Kidney (tissue), 14 donors: ENCODE measurements around the gene SECISBP2L. TPM values are rescaled to one million over a fixed set of nuclear protein-coding genes. Genes with fewer than 3 reads are reported as not detected.

ENCODE experiments used
- DNase-seq, 5 donors: peaks; one replicate each; pipeline ENCODE4 v3.0.0-alpha.2; 2013 to 2020
- FAIRE-seq: peaks from 2 replicates; lab custom pipeline; 2012; peaks lifted over from hg19 to GRCh38; lab: Jason Lieb, UNC
- H3K27ac ChIP-seq, 2 donors: one replicate each; pipeline ENCODE4 v1.7.0; 2013; ENCODE audit warnings: low read depth in 2 of 2, low read length in 2 of 2, inconsistent platforms in 1 of 2
- H3K27me3 ChIP-seq: one replicate; pipeline ENCODE4 v1.7.1; 2013; ENCODE audit warnings: low read length, inconsistent platforms; ENCODE audit not compliant: control insufficient read depth, insufficient read depth
- H3K36me3 ChIP-seq, 3 donors: one replicate each; pipeline versions ENCODE4 v1.7.0 to v1.7.1; 2013; ENCODE audit warnings: low read length in 3 of 3, control low read depth in 1 of 3, inconsistent platforms in 1 of 3; ENCODE audit not compliant: insufficient read depth in 3 of 3, control insufficient read depth in 2 of 3
- H3K4me1 ChIP-seq, 3 donors: one replicate each; pipeline versions ENCODE4 v1.7.0 to v1.7.1; 2013; ENCODE audit warnings: low read length in 3 of 3, inconsistent platforms in 1 of 3, low read depth in 1 of 3; ENCODE audit not compliant: control insufficient read depth in 2 of 3, insufficient read depth in 2 of 3
- H3K4me3 ChIP-seq, 3 donors: one replicate each; pipeline versions ENCODE4 v1.7.0 to v1.8.1; 2013; ENCODE audit warnings: low read length in 3 of 3, control low read depth in 1 of 3, inconsistent platforms in 1 of 3
- H3K9ac ChIP-seq, 3 donors: one replicate each; pipeline versions ENCODE4 v1.7.0 to v1.7.1; 2013; ENCODE audit warnings: low read length in 3 of 3, control low read depth in 1 of 3, inconsistent platforms in 1 of 3
- H3K9me3 ChIP-seq, 3 donors: one replicate each; pipeline versions ENCODE4 v1.7.0 to v1.7.1; 2013; ENCODE audit warnings: low read length in 3 of 3, control low read depth in 1 of 3, inconsistent platforms in 1 of 3; ENCODE audit not compliant: control insufficient read depth in 2 of 3, insufficient read depth in 1 of 3
- intact Hi-C: fragments of 100-400 bp; cut with DNase I; formaldehyde crosslinking; loops from one replicate; pipeline ENCODE4 v1.11.1; 2022
- polyA plus RNA-seq: library from polyadenylated mRNA; stranded (reverse); fragments of 350-450 nt; fragmentation: Illumina TruSeq; extraction: RNeasy Lipid Tissue Mini Kit (QIAGEN cat#74804); gene quantifications from one replicate; pipeline ENCODE4 v1.2.3, GENCODE V29; 2014; ENCODE audit warnings: low read depth, low replicate concordance; ENCODE audit not compliant: insufficient read depth
- total RNA-seq: library from RNA; stranded (reverse); fragmentation: NEBNext Ultra II Directional; extraction: Animal tissue kit (Norgen Biotek cat#: 25700); gene quantifications from one replicate; pipeline ENCODE4 v1.2.1, GENCODE V29; 2021
- TF ChIP-seq, protein P1 (sequence below): IDR thresholded peaks from 3 replicates; pipeline ENCODE4 v1.5.1; 2012; ENCODE audit warnings: mild to moderate bottlenecking, moderate library complexity, borderline replicate concordance; ENCODE audit not compliant: insufficient read depth; ENCODE audit errors: extremely low read depth
- donor health status: control.
- donor health status: control.
- donor health status: control.
- donor health status: control.
- donor health status: control.
- donor health status: DM: yes; HTN: yes; CAD: no.
- donor health status: Normal renal cell carcinoma (clear cell type).

SECISBP2L gene
- total and polyA plus RNA-seq, 2 donors from 2014 or later = 10.2 to 67.0 TPM

DNA sequence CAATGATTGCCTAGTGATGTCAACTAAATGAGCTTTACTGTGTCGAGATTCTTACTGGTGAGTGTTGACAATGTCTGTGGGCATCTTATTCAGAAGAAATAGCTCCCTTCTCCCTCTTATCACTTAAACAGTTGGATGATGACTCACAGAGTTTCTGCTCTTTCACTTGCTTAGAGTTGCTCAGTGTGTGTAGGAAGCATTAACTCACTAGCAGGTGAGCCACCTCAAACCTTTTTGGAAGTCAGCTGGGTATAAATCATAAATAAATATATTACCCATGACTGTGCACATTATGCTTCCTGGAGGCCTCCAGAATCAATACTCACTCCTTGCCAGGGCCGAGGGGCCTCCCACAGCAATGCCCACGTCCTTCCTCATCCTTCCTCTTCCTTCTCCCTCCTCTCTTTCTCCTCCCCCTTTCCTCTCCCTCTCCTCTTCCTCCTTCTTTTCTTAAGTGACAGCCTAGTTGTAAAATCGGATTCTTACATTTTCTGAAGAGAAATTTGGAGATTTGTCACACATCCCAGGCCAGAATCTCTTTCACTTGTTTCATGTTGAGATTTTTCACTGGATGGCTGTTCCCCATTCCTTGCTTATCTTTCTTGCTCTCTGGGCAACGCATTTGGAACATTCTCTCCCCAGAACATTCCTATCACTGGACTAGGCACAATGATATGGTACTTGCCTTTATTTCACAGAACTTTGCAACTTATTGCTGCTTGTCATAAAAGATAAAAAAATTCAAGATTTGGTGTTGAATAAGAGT is 100.0 kb downstream of the SECISBP2L start:
- intact Hi-C loops = no loop called here
- no peak overlapping the region for H3K27ac ChIP-seq
- TF ChIP-seq, protein P1, sequence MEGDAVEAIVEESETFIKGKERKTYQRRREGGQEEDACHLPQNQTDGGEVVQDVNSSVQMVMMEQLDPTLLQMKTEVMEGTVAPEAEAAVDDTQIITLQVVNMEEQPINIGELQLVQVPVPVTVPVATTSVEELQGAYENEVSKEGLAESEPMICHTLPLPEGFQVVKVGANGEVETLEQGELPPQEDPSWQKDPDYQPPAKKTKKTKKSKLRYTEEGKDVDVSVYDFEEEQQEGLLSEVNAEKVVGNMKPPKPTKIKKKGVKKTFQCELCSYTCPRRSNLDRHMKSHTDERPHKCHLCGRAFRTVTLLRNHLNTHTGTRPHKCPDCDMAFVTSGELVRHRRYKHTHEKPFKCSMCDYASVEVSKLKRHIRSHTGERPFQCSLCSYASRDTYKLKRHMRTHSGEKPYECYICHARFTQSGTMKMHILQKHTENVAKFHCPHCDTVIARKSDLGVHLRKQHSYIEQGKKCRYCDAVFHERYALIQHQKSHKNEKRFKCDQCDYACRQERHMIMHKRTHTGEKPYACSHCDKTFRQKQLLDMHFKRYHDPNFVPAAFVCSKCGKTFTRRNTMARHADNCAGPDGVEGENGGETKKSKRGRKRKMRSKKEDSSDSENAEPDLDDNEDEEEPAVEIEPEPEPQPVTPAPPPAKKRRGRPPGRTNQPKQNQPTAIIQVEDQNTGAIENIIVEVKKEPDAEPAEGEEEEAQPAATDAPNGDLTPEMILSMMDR = no peak
- H3K4me3 ChIP-seq = no peak overlapping the region
- no peaks in the 10 kb centered on the region for H3K27me3 ChIP-seq
- no peaks in the 10 kb centered on the region for H3K36me3 ChIP-seq
- DNase-seq (no peak), FAIRE-seq (no peak)
- no peaks in the 10 kb centered on the region for H3K4me1 ChIP-seq
- H3K9ac ChIP-seq = no peak overlapping the region
- H3K9me3 ChIP-seq = no peaks in the 10 kb centered on the region

DNA sequence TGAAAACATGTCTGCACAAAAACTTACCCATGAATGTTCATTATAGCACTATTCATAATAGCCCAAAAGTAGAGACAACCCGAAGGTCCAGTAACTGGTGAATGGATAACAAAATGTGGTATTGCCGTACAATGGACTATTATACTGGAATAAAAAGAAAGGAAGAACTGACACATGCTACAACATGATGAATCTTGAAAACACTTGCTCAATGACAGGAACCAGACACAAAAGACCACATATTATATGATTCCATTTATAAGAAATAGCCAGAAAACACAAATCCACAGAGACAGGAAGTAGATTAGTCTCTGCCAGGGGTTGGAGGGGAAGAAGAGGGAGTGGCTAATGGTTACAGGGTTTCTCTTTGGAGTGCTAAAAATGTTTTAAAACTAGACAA is 100.9 kb downstream of the SECISBP2L start:
- Histone ChIP-seq H3K27me3 (no peaks in the 10 kb centered on the region), H3K9me3 (no peaks in the 10 kb centered on the region), H3K9ac (no peak overlapping the region), H3K27ac (no peak overlapping the region), H3K36me3 (no peaks in the 10 kb centered on the region), H3K4me3 (no peak overlapping the region), H3K4me1 (no peaks in the 10 kb centered on the region)
- intact Hi-C loops = no loop called here
- FAIRE-seq (no peak), DNase-seq (no peak)
- TF ChIP-seq, protein P1 = no peak

DNA sequence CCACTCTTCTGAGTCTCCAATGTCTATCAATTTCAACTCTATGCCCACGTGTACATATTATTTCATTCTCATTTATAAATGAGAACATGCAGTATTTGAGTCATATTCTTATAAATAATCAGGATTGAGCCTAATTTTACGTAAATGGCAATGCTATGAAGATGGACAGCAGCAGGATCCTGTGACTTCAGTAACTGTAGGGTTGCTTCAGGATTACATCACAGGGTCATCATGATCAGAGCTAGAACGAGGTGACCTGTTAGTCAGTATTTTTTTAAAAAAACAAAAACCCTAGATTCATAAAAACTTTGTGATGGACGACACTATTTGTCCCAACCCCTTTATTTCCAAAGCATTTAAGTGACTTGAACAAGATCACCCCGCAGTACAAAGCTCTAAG is 104.3 kb downstream of the SECISBP2L start:
- DNase-seq = no peak
- H3K36me3 ChIP-seq = no peaks in the 10 kb centered on the region
- no peaks in the 10 kb centered on the region for H3K4me1 ChIP-seq
- no peaks in the 10 kb centered on the region for H3K27me3 ChIP-seq
- no peaks in the 10 kb centered on the region for H3K9me3 ChIP-seq
- no peak for FAIRE-seq
- intact Hi-C loops = no loop called here
- TF ChIP-seq, protein P1 = no peak
- H3K4me3 ChIP-seq = no peak overlapping the region
- H3K27ac ChIP-seq = no peak overlapping the region
- no peak overlapping the region for H3K9ac ChIP-seq
